ENCODE data around the gene PITPNM1. TPM values are rescaled to one million over a fixed set of nuclear protein-coding genes. Genes with fewer than 3 reads are reported as not detected.

The PITPNM1 gene
- total and polyA plus RNA-seq, 2 of the 13 experiments (the other 11 are each of a cell fraction or from before 2014, with no cell fraction given) = 8.2 to 8.5 TPM

DNA sequence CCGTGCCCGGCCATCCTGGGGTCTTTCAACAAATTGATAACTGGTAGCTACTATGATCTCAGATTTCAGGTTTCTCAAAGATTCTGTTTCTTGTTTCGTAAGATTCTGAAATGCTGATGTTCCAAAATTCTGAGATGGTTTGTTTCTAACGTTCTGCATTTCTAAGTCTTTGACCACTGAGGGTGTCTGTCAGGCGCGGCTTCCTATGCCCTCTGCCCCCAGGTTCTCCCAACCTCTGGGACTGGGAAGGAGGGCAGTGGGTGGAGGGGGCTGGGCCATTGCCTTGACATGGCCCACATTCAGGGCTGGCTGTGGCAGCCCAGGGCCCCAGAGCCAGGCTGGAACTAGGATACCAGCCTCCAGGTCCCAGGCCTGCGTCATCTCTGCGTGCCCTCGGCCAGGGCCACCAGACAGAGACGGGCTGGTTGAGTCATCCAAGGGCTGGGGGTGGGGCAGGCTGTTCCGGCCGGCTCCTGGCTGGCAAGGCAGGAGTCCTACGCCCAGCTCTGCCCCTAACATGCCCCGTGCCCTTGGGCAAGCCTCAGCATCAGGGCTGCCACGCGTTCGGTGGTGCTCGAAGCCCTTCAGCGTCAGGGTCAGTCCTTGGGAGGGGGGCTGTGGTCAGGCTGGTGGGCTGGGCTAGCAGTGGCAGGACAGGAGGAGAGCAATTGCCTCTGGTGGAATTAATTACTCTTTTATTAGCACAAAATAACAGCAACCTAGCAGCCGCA, 41.3 kb downstream of the PITPNM1 start (continued):
- TF ChIP-seq, protein P1, sequence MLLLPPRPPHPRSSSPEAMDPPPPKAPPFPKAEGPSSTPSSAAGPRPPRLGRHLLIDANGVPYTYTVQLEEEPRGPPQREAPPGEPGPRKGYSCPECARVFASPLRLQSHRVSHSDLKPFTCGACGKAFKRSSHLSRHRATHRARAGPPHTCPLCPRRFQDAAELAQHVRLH (CRISPR knock-in tag; IDR thresholded peaks at IDR 0.05; ENCODE audit: borderline replicate concordance, low read depth) = no peak
- TF ChIP-seq IRF1 (CRISPR knock-in tag; IDR thresholded peaks at IDR 0.05; ENCODE audit: low read depth) (no peak), HCFC1 (IDR thresholded peaks at IDR 0.05; ENCODE audit: low read depth, low read length) (no peak), TBX3 (IDR thresholded peaks at IDR 0.05; ENCODE audit: borderline replicate concordance) (no peak), MAFG (CRISPR knock-in tag; IDR thresholded peaks at IDR 0.05) (no peak), ZNF382 (CRISPR knock-in tag; IDR thresholded peaks at IDR 0.05; ENCODE audit: borderline replicate concordance) (no peak), PREB (CRISPR knock-in tag; IDR thresholded peaks at IDR 0.05) (no peak), ZNF616 (CRISPR knock-in tag; IDR thresholded peaks at IDR 0.05; ENCODE audit: low read depth) (no peak), HDAC6 (IDR thresholded peaks at IDR 0.05; ENCODE audit: low read depth, low read length) (no peak), MIXL1 (CRISPR knock-in tag; IDR thresholded peaks at IDR 0.05) (peak; percentile 7; the same call in 1 of the 2 replicates), ZNF609 (CRISPR knock-in tag; IDR thresholded peaks at IDR 0.05; ENCODE audit: borderline replicate concordance) (peak; percentile 27; the same call in 1 of the 2 replicates), KDM5A (IDR thresholded peaks at IDR 0.05; ENCODE audit: borderline replicate concordance, low read length) (no peak), SPEN (CRISPR knock-in tag; IDR thresholded peaks at IDR 0.05; ENCODE audit: low read depth) (no peak; the same call in none of the 2 replicates), PHF8 (CRISPR knock-in tag; IDR thresholded peaks at IDR 0.05) (no peak), ARNT2 (CRISPR knock-in tag; IDR thresholded peaks at IDR 0.05; ENCODE audit: low read depth) (peak; percentile 56; the same call in 1 of the 2 replicates), CHD4 (IDR thresholded peaks at IDR 0.05; ENCODE audit: borderline replicate concordance, low read length) (no peak), NCOA2 (CRISPR knock-in tag; IDR thresholded peaks at IDR 0.05) (no peak), CBFB (CRISPR knock-in tag; IDR thresholded peaks at IDR 0.05) (no peak), ZSCAN21 (CRISPR knock-in tag; IDR thresholded peaks at IDR 0.05; ENCODE audit: borderline replicate concordance) (no peak)
- TF ChIP-seq, protein P2, sequence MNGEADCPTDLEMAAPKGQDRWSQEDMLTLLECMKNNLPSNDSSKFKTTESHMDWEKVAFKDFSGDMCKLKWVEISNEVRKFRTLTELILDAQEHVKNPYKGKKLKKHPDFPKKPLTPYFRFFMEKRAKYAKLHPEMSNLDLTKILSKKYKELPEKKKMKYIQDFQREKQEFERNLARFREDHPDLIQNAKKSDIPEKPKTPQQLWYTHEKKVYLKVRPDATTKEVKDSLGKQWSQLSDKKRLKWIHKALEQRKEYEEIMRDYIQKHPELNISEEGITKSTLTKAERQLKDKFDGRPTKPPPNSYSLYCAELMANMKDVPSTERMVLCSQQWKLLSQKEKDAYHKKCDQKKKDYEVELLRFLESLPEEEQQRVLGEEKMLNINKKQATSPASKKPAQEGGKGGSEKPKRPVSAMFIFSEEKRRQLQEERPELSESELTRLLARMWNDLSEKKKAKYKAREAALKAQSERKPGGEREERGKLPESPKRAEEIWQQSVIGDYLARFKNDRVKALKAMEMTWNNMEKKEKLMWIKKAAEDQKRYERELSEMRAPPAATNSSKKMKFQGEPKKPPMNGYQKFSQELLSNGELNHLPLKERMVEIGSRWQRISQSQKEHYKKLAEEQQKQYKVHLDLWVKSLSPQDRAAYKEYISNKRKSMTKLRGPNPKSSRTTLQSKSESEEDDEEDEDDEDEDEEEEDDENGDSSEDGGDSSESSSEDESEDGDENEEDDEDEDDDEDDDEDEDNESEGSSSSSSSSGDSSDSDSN (CRISPR knock-in tag; IDR thresholded peaks at IDR 0.05) = no peak; the same call in 1 of the 2 replicates

Measured in HepG2 (cell line).